Calu3 (cell line): ENCODE measurements around the gene VMP1. TPM values are rescaled to one million over a fixed set of nuclear protein-coding genes. Genes with fewer than 3 reads are reported as not detected.
A peak's percentile ranks its signal among the peaks of the same experiment; 100 is the strongest.

Source experiments
- BruUV-seq: library from RNA; stranded (reverse); fragments of 400-500 nt; replicated peaks from 2 replicates; lab custom pipeline; 2021; lab: Mats Ljungman, UMichigan
- CTCF ChIA-PET: fragments of 300-600 bp; sonication (Branson Sonifier 250); formaldehyde crosslinking; loops from one replicate; lab custom pipeline; 2022; ENCODE audit warnings: antibody characterized with exemption; lab: Charles Lee
- DNase-seq: peaks from one replicate; pipeline ENCODE4 v3.0.0; 2022
- H3K27ac Mint-ChIP-seq: one replicate; pipeline ENCODE4 v1.8.0; 2022; ENCODE audit warnings: mixed read lengths; ENCODE audit not compliant: unreplicated experiment
- H3K27me3 Mint-ChIP-seq: one replicate; pipeline ENCODE4 v1.8.0; 2022; ENCODE audit warnings: mixed read lengths; ENCODE audit not compliant: unreplicated experiment
- H3K36me3 Mint-ChIP-seq: one replicate; pipeline ENCODE4 v1.8.0; 2022; ENCODE audit warnings: mild to moderate bottlenecking, moderate library complexity, mixed read lengths; ENCODE audit not compliant: insufficient read depth, unreplicated experiment
- H3K4me1 Mint-ChIP-seq: one replicate; pipeline ENCODE4 v1.8.0; 2022; ENCODE audit warnings: mild to moderate bottlenecking, low read depth, mixed read lengths; ENCODE audit not compliant: unreplicated experiment
- H3K4me3 Mint-ChIP-seq: one replicate; pipeline ENCODE4 v1.8.0; 2022; ENCODE audit warnings: mild to moderate bottlenecking, low read depth, moderate library complexity, mixed read lengths; ENCODE audit not compliant: unreplicated experiment
- H3K9me3 Mint-ChIP-seq: one replicate; pipeline ENCODE4 v1.8.0; 2022; ENCODE audit warnings: low read depth, mixed read lengths; ENCODE audit not compliant: unreplicated experiment
- intact Hi-C: fragments of 100-400 bp; cut with micrococcal nuclease; formaldehyde crosslinking; loops from one replicate; pipeline ENCODE4 v1.10.0; 2022; ENCODE audit not compliant: unreplicated experiment
- total RNA-seq: library from RNA; stranded (reverse); gene quantifications from 2 replicates; pipeline ENCODE4 v1.2.3, GENCODE V29; 2022
- TF ChIP-seq, protein P1 (sequence below): fragments of 200-600 bp; IDR thresholded peaks from one replicate; pipeline ENCODE4 v1.8.0; 2022; ENCODE audit warnings: antibody characterized with exemption; ENCODE audit not compliant: unreplicated experiment

VMP1 gene
- total RNA-seq, 1 experiment from 2014 or later, result 315 TPM

DNA sequence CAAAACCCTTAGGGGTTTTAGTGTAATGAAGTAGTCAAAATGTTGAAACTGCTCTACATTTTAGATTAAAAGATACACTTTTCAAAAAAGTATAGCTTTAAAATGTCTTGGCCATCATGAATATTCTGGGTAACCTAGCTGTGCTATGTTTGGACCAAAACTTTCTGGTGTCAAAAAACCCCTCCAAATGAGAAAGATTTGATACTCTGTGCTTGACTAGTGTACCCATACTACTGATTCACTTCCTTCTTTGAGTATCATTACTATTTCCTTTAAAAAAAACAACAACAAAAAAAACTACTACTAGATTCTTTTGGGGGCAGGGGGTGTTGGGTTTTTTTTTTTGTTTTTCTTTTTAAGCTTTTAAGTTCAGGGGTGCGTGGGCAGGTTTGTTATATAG lies 37.5 kb upstream of the VMP1 start:
- no TSS peak for BruUV-seq
- intact Hi-C loops, result no loop called here
- no peaks in the 10 kb centered on the region for H3K9me3 Mint-ChIP-seq
- H3K27ac Mint-ChIP-seq, result no peak overlapping the region
- DNase-seq, result no peak
- no peaks in the 10 kb centered on the region for H3K27me3 Mint-ChIP-seq
- CTCF ChIA-PET, result no interaction called here
- TF ChIP-seq, protein P1, sequence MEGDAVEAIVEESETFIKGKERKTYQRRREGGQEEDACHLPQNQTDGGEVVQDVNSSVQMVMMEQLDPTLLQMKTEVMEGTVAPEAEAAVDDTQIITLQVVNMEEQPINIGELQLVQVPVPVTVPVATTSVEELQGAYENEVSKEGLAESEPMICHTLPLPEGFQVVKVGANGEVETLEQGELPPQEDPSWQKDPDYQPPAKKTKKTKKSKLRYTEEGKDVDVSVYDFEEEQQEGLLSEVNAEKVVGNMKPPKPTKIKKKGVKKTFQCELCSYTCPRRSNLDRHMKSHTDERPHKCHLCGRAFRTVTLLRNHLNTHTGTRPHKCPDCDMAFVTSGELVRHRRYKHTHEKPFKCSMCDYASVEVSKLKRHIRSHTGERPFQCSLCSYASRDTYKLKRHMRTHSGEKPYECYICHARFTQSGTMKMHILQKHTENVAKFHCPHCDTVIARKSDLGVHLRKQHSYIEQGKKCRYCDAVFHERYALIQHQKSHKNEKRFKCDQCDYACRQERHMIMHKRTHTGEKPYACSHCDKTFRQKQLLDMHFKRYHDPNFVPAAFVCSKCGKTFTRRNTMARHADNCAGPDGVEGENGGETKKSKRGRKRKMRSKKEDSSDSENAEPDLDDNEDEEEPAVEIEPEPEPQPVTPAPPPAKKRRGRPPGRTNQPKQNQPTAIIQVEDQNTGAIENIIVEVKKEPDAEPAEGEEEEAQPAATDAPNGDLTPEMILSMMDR, result no peak
- H3K4me1 Mint-ChIP-seq, result no peaks in the 10 kb centered on the region
- H3K4me3 Mint-ChIP-seq, result no peak overlapping the region
- H3K36me3 Mint-ChIP-seq, result peaks cover 17% of the 10 kb centered on the region

DNA sequence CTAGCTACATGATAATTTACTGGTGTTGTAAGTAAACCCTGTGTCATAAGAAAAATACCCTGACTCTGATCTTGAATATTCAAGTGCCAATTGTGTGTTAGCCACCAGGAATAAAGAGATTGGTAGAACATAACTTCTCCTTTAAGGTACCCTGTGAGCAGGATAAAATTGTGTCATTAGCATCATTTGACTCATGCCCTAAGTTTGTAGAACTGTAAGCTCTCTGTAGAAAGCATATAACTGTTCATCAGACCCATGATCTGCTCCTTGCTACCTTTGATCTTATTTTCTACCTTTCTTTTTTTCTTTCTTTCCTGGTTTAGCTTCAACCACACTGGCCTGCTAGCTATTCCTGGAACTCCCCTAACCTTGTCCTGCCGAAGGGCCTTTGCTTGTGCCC lies 36.1 kb upstream of the VMP1 start:
- CTCF ChIA-PET, result interaction anchor here (0.5 kb wide), 1 partner anchor 101 kb away, joined by 3 read pairs; no protein-coding TSS in a partner anchor
- no peak overlapping the region for H3K4me3 Mint-ChIP-seq
- intact Hi-C loops, result no loop called here
- H3K27ac Mint-ChIP-seq, result peak overlapping the region; percentile 7
- peaks cover 12% of the 10 kb centered on the region for H3K36me3 Mint-ChIP-seq
- no peak for DNase-seq
- no peaks in the 10 kb centered on the region for H3K9me3 Mint-ChIP-seq
- no TSS peak for BruUV-seq
- H3K27me3 Mint-ChIP-seq, result no peaks in the 10 kb centered on the region
- TF ChIP-seq, protein P1, result no peak
- no peaks in the 10 kb centered on the region for H3K4me1 Mint-ChIP-seq

DNA sequence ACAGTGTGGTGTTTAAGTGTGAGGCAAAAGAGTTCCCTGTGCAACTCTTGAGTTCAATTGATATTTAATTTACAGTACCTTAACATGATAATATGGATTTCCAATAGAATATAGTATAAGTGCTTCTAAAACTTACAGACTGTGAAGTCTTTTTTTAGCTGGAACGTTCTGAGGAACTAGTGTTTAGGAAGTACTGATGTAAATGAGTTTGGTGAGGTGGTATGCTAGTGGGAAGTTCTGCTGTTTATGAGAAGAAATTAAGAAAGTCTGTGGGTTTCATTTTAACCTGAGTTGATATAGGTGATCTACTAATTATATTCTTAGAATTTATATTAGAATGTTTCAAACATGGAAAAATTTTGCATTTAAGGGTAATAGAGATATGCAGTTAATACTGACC lies 32.2 kb upstream of the VMP1 start:
- H3K9me3 Mint-ChIP-seq, result no peaks in the 10 kb centered on the region
- TF ChIP-seq, protein P1, result no peak
- peaks cover 17% of the 10 kb centered on the region for H3K36me3 Mint-ChIP-seq
- H3K4me1 Mint-ChIP-seq, result no peaks in the 10 kb centered on the region
- no peak for DNase-seq
- CTCF ChIA-PET, result no interaction called here
- no TSS peak for BruUV-seq
- intact Hi-C loops, result no loop called here
- no peaks in the 10 kb centered on the region for H3K27me3 Mint-ChIP-seq
- no peak overlapping the region for H3K27ac Mint-ChIP-seq
- H3K4me3 Mint-ChIP-seq, result no peak overlapping the region

DNA sequence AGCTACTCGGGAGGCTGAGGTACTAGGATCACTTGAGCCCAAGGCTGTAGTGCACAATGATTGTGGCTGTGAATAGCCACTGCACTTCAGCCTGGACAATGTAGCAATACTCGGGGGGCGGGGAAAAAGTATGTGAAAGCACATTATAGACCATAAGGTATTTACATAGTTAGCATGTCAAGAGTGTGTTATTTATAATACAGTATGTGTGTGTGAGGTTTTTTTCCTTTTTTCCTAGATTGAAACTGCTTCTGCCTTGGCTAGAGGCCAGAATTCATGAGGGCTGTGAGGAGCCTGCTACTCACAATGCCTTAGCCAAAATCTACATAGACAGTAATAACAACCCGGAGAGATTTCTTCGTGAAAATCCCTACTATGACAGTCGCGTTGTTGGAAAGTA lies 30.7 kb upstream of the VMP1 start:
- BruUV-seq, result no TSS peak
- no peak overlapping the region for H3K4me3 Mint-ChIP-seq
- H3K4me1 Mint-ChIP-seq, result no peaks in the 10 kb centered on the region
- H3K36me3 Mint-ChIP-seq, result peaks cover 20% of the 10 kb centered on the region
- CTCF ChIA-PET, result no interaction called here
- TF ChIP-seq, protein P1, result no peak
- no peak for DNase-seq
- intact Hi-C loops, result no loop called here
- H3K9me3 Mint-ChIP-seq, result no peaks in the 10 kb centered on the region
- no peaks in the 10 kb centered on the region for H3K27me3 Mint-ChIP-seq
- no peak overlapping the region for H3K27ac Mint-ChIP-seq
